Immature natural killer cell (primary cell): ENCODE results near the gene TRUB1. TPM values are rescaled to one million over a fixed set of nuclear protein-coding genes. Genes with fewer than 3 reads are reported as not detected.

Experiments used
- DNase-seq, 3 donors: peaks; one replicate each; pipeline ENCODE4 v3.0.0; 2022; ENCODE audit warnings: mixed read lengths in 1 of 3
- H3K27ac Mint-ChIP-seq, 6 donors: one replicate each; pipeline ENCODE4 v1.8.0; 2020; ENCODE audit warnings: mixed read lengths in 6 of 6, mild to moderate bottlenecking in 5 of 6, inconsistent platforms in 4 of 6, moderate library complexity in 3 of 6
- H3K27me3 Mint-ChIP-seq, 3 donors: one replicate each; pipeline ENCODE4 v1.8.0; 2020 to 2021; ENCODE audit warnings: low read depth in 3 of 3, mild to moderate bottlenecking in 3 of 3, mixed read lengths in 3 of 3, moderate library complexity in 3 of 3, inconsistent platforms in 1 of 3
- H3K36me3 Mint-ChIP-seq, 3 donors: one replicate each; pipeline ENCODE4 v1.8.0; 2020; ENCODE audit warnings: mixed read lengths in 3 of 3, inconsistent platforms in 2 of 3, mild to moderate bottlenecking in 2 of 3
- H3K4me1 Mint-ChIP-seq, 2 donors: one replicate each; pipeline ENCODE4 v1.8.0; 2020; ENCODE audit warnings: inconsistent platforms in 2 of 2, mild to moderate bottlenecking in 2 of 2, mixed read lengths in 2 of 2, moderate library complexity in 1 of 2
- H3K4me3 Mint-ChIP-seq, 5 donors: one replicate each; pipeline ENCODE4 v1.8.0; 2020; ENCODE audit warnings: mild to moderate bottlenecking in 5 of 5, mixed read lengths in 5 of 5, inconsistent platforms in 3 of 5, moderate library complexity in 3 of 5
- H3K9me3 Mint-ChIP-seq, 6 donors: one replicate each; pipeline ENCODE4 v1.8.0; 2020; ENCODE audit warnings: mild to moderate bottlenecking in 6 of 6, mixed read lengths in 6 of 6, inconsistent platforms in 4 of 6, moderate library complexity in 3 of 6
- polyA plus RNA-seq, 3 donors: library from polyadenylated mRNA; unstranded; fragments of 300-500 nt; fragmentation: Illumina TruSeq; gene quantifications; one replicate each; pipeline ENCODE4 v1.2.3, GENCODE V29; 2021

TRUB1 gene
- polyA plus RNA-seq, 3 donors from 2014 or later, result 1.9 to 11.2 (median 10.6) TPM

- peaks cover 0 to 2% (median 0%) of the 10 kb centered on the region in 3 donors for H3K27me3 Mint-ChIP-seq
- H3K36me3 Mint-ChIP-seq, result peaks cover 12 to 18% (median 15%) of the 10 kb centered on the region in 3 donors
- peaks cover 31 to 51% of the 10 kb centered on the region in 2 donors for H3K4me1 Mint-ChIP-seq
- peak overlapping the region in 5 of 6 donors; percentile 25 to 68 (median 65) for H3K27ac Mint-ChIP-seq
- peak; percentile 5 to 11 (median 6) for DNase-seq
- no peaks in the 10 kb centered on the region for H3K9me3 Mint-ChIP-seq
- peak overlapping the region in 2 of 5 donors; percentile 5 to 12 for H3K4me3 Mint-ChIP-seq
Observed at GRCh38 chr10:114970515-114970914, 32.5 kb downstream of the TRUB1 start.

- Mint-ChIP-seq H3K9me3 (no peaks in the 10 kb centered on the region), H3K4me1 (peaks cover 20 to 28% of the 10 kb centered on the region in 2 donors), H3K4me3 (no peak overlapping the region), H3K27ac (no peak overlapping the region), H3K36me3 (peaks cover 15 to 21% (median 15%) of the 10 kb centered on the region in 3 donors), H3K27me3 (no peaks in the 10 kb centered on the region)
- DNase-seq, result no peak
Observed at GRCh38 chr10:114973306-114973705, 35.3 kb downstream of the TRUB1 start.

- no peaks in the 10 kb centered on the region for H3K27me3 Mint-ChIP-seq
- H3K36me3 Mint-ChIP-seq, result peaks cover 15 to 21% (median 15%) of the 10 kb centered on the region in 3 donors
- no peak for DNase-seq
- no peak overlapping the region for H3K27ac Mint-ChIP-seq
- peaks cover 17 to 23% of the 10 kb centered on the region in 2 donors for H3K4me1 Mint-ChIP-seq
- H3K4me3 Mint-ChIP-seq, result no peak overlapping the region
- no peaks in the 10 kb centered on the region for H3K9me3 Mint-ChIP-seq
Observed at GRCh38 chr10:114973997-114974396, 36.0 kb downstream of the TRUB1 start.

- H3K27ac Mint-ChIP-seq, result peak overlapping the region in 1 of 6 donors; percentile 2
- H3K36me3 Mint-ChIP-seq, result peaks cover 15 to 21% (median 16%) of the 10 kb centered on the region in 3 donors
- peaks cover 14 to 21% of the 10 kb centered on the region in 2 donors for H3K4me1 Mint-ChIP-seq
- H3K27me3 Mint-ChIP-seq, result no peaks in the 10 kb centered on the region
- no peak for DNase-seq
- no peak overlapping the region for H3K4me3 Mint-ChIP-seq
- H3K9me3 Mint-ChIP-seq, result no peaks in the 10 kb centered on the region
Observed at GRCh38 chr10:114974625-114975024, 36.6 kb downstream of the TRUB1 start.

- DNase-seq, result no peak
- no peak overlapping the region for H3K4me3 Mint-ChIP-seq
- H3K27ac Mint-ChIP-seq, result no peak overlapping the region
- peaks cover 11 to 16% of the 10 kb centered on the region in 2 donors for H3K4me1 Mint-ChIP-seq
- no peaks in the 10 kb centered on the region for H3K27me3 Mint-ChIP-seq
- peaks cover 15 to 23% (median 20%) of the 10 kb centered on the region in 3 donors for H3K36me3 Mint-ChIP-seq
- H3K9me3 Mint-ChIP-seq, result no peaks in the 10 kb centered on the region
Observed at GRCh38 chr10:114975091-114975490, 37.1 kb downstream of the TRUB1 start.

GRCh38 chr10:114982989-114983388 lies 45.0 kb downstream of the TRUB1 start:
- Mint-ChIP-seq H3K4me1 (no peaks in the 10 kb centered on the region), H3K27me3 (no peaks in the 10 kb centered on the region), H3K27ac (no peak overlapping the region), H3K36me3 (peaks cover 53 to 62% (median 58%) of the 10 kb centered on the region in 3 donors), H3K4me3 (no peak overlapping the region), H3K9me3 (peaks cover 11 to 27% (median 19%) of the 10 kb centered on the region in 6 donors)
- no peak for DNase-seq

- no peak for DNase-seq
- Mint-ChIP-seq H3K36me3 (peaks cover 45 to 60% (median 46%) of the 10 kb centered on the region in 3 donors), H3K9me3 (peaks cover 11 to 21% (median 16%) of the 10 kb centered on the region in 6 donors), H3K27me3 (peaks cover 0 to 2% (median 0%) of the 10 kb centered on the region in 3 donors), H3K4me1 (no peaks in the 10 kb centered on the region), H3K27ac (no peak overlapping the region), H3K4me3 (no peak overlapping the region)
Observed at GRCh38 chr10:114987995-114988394, 50.0 kb downstream of the TRUB1 start.

GRCh38 chr10:114990586-114990985 lies 52.6 kb downstream of the TRUB1 start:
- Mint-ChIP-seq H3K4me1 (no peaks in the 10 kb centered on the region), H3K4me3 (no peak overlapping the region), H3K27me3 (peaks cover 0 to 2% (median 0%) of the 10 kb centered on the region in 3 donors), H3K27ac (no peak overlapping the region), H3K9me3 (peaks cover 0 to 3% (median under 1%) of the 10 kb centered on the region in 6 donors), H3K36me3 (peaks cover 19 to 40% (median 23%) of the 10 kb centered on the region in 3 donors)
- no peak for DNase-seq

GRCh38 chr10:114990991-114991390 lies 53.0 kb downstream of the TRUB1 start:
- H3K36me3 Mint-ChIP-seq, result peaks cover 18 to 38% (median 20%) of the 10 kb centered on the region in 3 donors
- no peak overlapping the region for H3K27ac Mint-ChIP-seq
- no peak for DNase-seq
- H3K27me3 Mint-ChIP-seq, result peaks cover 0 to 2% (median 0%) of the 10 kb centered on the region in 3 donors
- peaks cover 0 to 2% (median under 1%) of the 10 kb centered on the region in 6 donors for H3K9me3 Mint-ChIP-seq
- H3K4me3 Mint-ChIP-seq, result no peak overlapping the region
- no peaks in the 10 kb centered on the region for H3K4me1 Mint-ChIP-seq

- H3K9me3 Mint-ChIP-seq, result peaks cover 0 to under 1% (median 0%) of the 10 kb centered on the region in 6 donors
- peaks cover 0 to 2% (median 0%) of the 10 kb centered on the region in 3 donors for H3K27me3 Mint-ChIP-seq
- H3K4me3 Mint-ChIP-seq, result no peak overlapping the region
- peaks cover 12 to 38% (median 18%) of the 10 kb centered on the region in 3 donors for H3K36me3 Mint-ChIP-seq
- no peaks in the 10 kb centered on the region for H3K4me1 Mint-ChIP-seq
- no peak for DNase-seq
- no peak overlapping the region for H3K27ac Mint-ChIP-seq
Observed at GRCh38 chr10:114992189-114992775, 54.3 kb downstream of the TRUB1 start.

GRCh38 chr10:114995468-114996247 lies 57.7 kb downstream of the TRUB1 start:
- Mint-ChIP-seq H3K27me3 (peaks cover 0 to 3% (median 0%) of the 10 kb centered on the region in 3 donors), H3K4me1 (no peaks in the 10 kb centered on the region), H3K4me3 (no peak overlapping the region), H3K36me3 (peaks cover 0 to 20% (median 9%) of the 10 kb centered on the region in 3 donors), H3K9me3 (no peaks in the 10 kb centered on the region), H3K27ac (no peak overlapping the region)
- no peak for DNase-seq

- Mint-ChIP-seq H3K27ac (no peak overlapping the region), H3K9me3 (peaks cover 0 to 2% (median 0%) of the 10 kb centered on the region in 6 donors), H3K27me3 (peaks cover 0 to 3% (median 0%) of the 10 kb centered on the region in 3 donors)
Observed at GRCh38 chr10:114996542-114996941, 58.5 kb downstream of the TRUB1 start.

GRCh38 chr10:114998993-114999392 lies 61.0 kb downstream of the TRUB1 start:
- no peaks in the 10 kb centered on the region for H3K4me1 Mint-ChIP-seq
- H3K27me3 Mint-ChIP-seq, result peaks cover 2 to 3% (median 2%) of the 10 kb centered on the region in 3 donors
- no peak for DNase-seq
- H3K36me3 Mint-ChIP-seq, result peaks cover 0 to 8% (median 6%) of the 10 kb centered on the region in 3 donors
- H3K9me3 Mint-ChIP-seq, result peaks cover 0 to 2% (median 0%) of the 10 kb centered on the region in 6 donors
- no peak overlapping the region for H3K27ac Mint-ChIP-seq
- no peak overlapping the region for H3K4me3 Mint-ChIP-seq

More at GRCh38 chr10:114996542-114996941, 58.5 kb downstream of the TRUB1 start:
- Mint-ChIP-seq H3K36me3 (peaks cover 0 to 15% (median 9%) of the 10 kb centered on the region in 3 donors), H3K4me1 (no peaks in the 10 kb centered on the region), H3K4me3 (no peak overlapping the region)
- no peak for DNase-seq
